BLaER1 (cell line): ENCODE measurements around the gene SIGLEC14.

Experiments used
- H3K27ac ChIP-seq: shearing (Covaris generic); formaldehyde crosslinking; 2 replicates; pipeline ENCODE4 v1.8.1; 2022
- H3K27me3 ChIP-seq: shearing (Covaris generic); formaldehyde crosslinking; 2 replicates; pipeline ENCODE4 v1.8.1; 2022
- H3K36me3 ChIP-seq: shearing (Covaris generic); formaldehyde crosslinking; 2 replicates; pipeline ENCODE4 v1.8.1; 2022
- H3K4me1 ChIP-seq: shearing (Covaris generic); formaldehyde crosslinking; 2 replicates; pipeline ENCODE4 v1.8.1; 2022
- H3K4me2 ChIP-seq: shearing (Covaris generic); formaldehyde crosslinking; 2 replicates; pipeline ENCODE4 v1.8.1; 2022
- H3K4me3 ChIP-seq: shearing (Covaris generic); formaldehyde crosslinking; 2 replicates; pipeline ENCODE4 v1.8.1; 2022
- H3K9ac ChIP-seq: shearing (Covaris generic); formaldehyde crosslinking; 2 replicates; pipeline ENCODE4 v1.8.1; 2022
- H3K9me3 ChIP-seq: shearing (Covaris generic); formaldehyde crosslinking; 2 replicates; pipeline ENCODE4 v1.8.1; 2022
- H4K20me1 ChIP-seq: shearing (Covaris generic); formaldehyde crosslinking; 2 replicates; pipeline ENCODE4 v1.8.1; 2022
- Cebpa-rat ChIP-seq: shearing (Covaris generic); IDR thresholded peaks from 2 replicates; pipeline ENCODE4 v1.8.1; 2022

SIGLEC14 gene

DNA sequence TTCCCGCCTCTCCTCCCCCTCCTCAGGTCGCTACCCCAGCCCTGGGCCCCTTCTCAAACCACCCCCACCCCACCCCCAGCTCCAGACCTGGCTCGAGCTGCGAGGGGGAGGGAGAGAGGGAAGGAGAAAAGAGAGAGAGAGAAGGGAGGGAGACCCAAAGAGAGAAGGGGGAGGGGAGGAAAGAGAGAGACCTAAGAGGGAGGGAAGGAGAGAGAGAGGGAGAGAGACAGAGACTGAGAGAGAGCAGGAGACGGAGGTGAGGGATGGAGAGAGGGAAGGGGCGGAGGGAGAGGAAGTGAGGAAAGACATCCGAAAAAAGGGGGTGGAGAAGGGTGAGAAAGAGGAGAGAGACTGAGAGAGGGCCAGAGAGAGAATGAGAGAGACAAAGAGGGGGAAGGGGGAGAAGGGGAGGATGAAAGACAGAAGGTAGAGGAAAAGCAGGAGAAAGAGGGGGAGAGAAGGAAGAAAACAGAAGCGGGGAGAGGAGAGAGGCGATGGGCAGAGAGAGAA is 44.5 kb upstream of the SIGLEC14 start:
- no peak for TF ChIP-seq Cebpa-rat
- H3K9me3 ChIP-seq, result no peaks in the 10 kb centered on the region
- peaks cover 41% of the 10 kb centered on the region for H3K36me3 ChIP-seq
- peak overlapping the region; percentile 74 for H3K27ac ChIP-seq
- peak overlapping the region; percentile 96 for H3K4me2 ChIP-seq
- H4K20me1 ChIP-seq, result peaks cover 45% of the 10 kb centered on the region
- H3K9ac ChIP-seq, result 0 out of 2 replicates have a peak overlapping the region, but pooled peaks have one; percentile 34
- no peaks in the 10 kb centered on the region for H3K27me3 ChIP-seq
- peaks cover 34% of the 10 kb centered on the region for H3K4me1 ChIP-seq
- peak overlapping the region; percentile 79 for H3K4me3 ChIP-seq

DNA sequence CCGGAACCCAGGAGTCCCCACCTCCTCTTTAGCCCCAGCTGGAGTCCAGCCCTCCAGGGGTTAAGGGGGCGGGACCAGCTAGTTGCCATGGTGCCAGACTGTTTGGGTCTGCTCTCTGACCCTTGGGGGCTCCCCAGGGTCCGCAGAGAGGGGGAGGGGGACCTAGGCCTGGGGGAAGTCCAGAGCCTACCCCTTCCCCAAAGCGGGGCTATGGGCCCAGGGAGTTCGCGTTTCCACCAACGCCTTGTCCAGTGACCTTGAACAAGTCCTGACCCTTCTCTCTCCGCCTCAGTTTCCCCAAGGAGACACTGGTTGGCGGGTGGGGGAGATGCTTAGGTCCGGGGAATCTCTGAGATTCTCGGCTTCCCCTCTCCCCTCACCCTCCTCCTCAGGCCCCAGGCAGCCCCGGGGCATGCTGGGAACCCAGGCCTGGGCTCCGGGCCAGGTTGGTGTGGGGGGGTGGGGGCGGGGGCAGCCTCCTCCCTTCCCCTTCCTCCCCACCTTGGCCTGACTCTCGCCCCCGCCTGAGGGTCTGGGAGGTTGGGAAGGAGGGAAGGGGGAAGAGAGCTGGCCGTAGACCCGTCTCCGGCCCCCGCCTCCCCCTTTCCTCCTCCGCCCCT is 43.9 kb upstream of the SIGLEC14 start:
- H4K20me1 ChIP-seq, result peaks cover 39% of the 10 kb centered on the region
- peak overlapping the region; percentile 96 for H3K4me2 ChIP-seq
- H3K9ac ChIP-seq, result peak overlapping the region; percentile 83
- peaks cover 36% of the 10 kb centered on the region for H3K36me3 ChIP-seq
- H3K27me3 ChIP-seq, result no peaks in the 10 kb centered on the region
- peak overlapping the region; percentile 79 for H3K4me3 ChIP-seq
- H3K9me3 ChIP-seq, result no peaks in the 10 kb centered on the region
- H3K4me1 ChIP-seq, result peaks cover 34% of the 10 kb centered on the region
- peak overlapping the region; percentile 74 for H3K27ac ChIP-seq
- TF ChIP-seq Cebpa-rat, result no peak

DNA sequence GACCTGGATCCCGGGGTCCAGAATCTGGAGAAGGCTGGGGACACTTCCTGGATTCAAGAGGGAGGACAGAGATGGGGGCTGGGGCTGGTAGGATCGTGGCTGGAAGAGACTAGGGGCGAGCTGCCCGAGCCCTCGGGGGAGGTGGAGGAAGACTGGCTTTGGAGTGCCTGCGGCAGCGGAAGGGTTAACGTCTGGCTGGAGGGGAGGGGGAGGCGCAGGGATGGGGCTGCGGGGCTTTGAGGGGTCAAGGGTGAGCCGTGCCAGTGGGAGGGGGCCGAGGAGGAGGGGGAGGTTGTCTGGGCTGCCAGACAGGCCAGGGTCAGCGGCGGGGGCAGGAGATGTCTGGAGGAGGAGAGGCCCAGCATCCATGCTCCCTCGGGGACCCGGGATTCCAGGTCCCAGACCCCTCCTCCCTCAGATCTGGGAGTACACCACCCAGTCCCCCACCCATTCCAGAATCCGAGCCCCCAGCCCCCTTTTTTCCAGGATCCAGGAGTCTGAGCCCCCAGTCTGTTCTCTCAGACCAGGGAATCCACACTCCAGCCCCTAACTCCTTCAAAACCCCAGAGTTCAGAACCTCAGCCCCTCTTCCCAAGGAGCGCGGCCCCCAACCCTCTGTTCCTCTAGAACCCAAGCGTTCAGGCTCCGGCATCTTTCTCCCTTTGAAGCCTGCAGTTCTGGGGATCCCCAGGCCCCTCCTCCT is 43.3 kb upstream of the SIGLEC14 start:
- no peaks in the 10 kb centered on the region for H3K27me3 ChIP-seq
- H3K36me3 ChIP-seq, result peaks cover 29% of the 10 kb centered on the region
- peak overlapping the region; percentile 79 for H3K4me3 ChIP-seq
- peak overlapping the region; percentile 96 for H3K4me2 ChIP-seq
- no peaks in the 10 kb centered on the region for H3K9me3 ChIP-seq
- peaks cover 32% of the 10 kb centered on the region for H4K20me1 ChIP-seq
- peak overlapping the region; percentile 83 for H3K9ac ChIP-seq
- peak overlapping the region; percentile 74 for H3K27ac ChIP-seq
- peaks cover 34% of the 10 kb centered on the region for H3K4me1 ChIP-seq
- no peak for TF ChIP-seq Cebpa-rat

DNA sequence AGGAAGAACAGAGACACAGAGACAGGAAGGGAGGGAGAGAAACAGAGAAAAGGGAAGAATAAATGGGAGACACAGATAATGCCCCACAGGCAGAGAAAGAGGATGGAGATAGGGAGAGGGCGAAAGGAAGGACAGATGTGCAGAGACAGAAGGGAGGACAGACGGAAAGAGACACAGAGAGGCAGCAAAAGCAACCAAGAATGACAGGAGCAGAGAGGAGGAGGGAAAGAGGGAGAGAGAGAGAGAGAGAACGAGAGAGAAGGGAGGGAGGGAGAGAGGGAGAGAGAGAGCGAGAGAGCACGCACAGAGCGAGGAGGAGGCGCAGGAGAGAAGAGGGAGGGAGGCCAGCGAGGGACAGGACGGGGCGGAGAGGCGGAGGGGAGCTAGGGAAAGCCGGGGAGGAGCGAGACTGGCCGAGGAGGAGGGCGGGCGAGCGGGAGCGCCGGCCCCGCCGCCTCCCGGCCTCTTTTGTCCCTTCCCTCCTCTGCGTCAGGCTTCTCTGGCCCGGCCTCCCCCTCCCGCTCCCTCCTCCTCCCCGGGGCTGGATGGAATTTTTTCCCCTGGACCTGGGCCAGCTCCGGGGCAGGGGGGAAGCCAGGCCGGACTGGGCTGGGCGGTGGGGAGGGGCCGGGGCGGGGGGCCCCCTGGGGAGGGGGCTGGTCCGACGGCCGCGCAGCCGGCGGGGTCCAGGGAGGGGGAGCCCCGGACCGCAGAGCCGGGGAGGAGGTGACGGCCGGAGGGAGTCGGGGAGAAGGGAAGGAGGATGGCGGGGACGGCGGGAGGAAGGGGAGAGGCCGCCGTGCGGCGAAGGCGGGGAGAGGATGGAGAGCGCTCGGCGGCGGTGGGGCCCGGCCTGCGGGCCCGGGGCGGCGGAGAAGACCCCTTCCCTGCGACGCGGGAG is 42.3 kb upstream of the SIGLEC14 start:
- TF ChIP-seq Cebpa-rat, result no peak
- peak overlapping the region; percentile 83 for H3K9ac ChIP-seq
- peak overlapping the region; percentile 96 for H3K4me2 ChIP-seq
- H4K20me1 ChIP-seq, result peaks cover 23% of the 10 kb centered on the region
- H3K27me3 ChIP-seq, result no peaks in the 10 kb centered on the region
- peak overlapping the region; percentile 79 for H3K4me3 ChIP-seq
- H3K4me1 ChIP-seq, result peaks cover 34% of the 10 kb centered on the region
- H3K27ac ChIP-seq, result peak overlapping the region; percentile 73
- no peaks in the 10 kb centered on the region for H3K9me3 ChIP-seq
- peaks cover 19% of the 10 kb centered on the region for H3K36me3 ChIP-seq

DNA sequence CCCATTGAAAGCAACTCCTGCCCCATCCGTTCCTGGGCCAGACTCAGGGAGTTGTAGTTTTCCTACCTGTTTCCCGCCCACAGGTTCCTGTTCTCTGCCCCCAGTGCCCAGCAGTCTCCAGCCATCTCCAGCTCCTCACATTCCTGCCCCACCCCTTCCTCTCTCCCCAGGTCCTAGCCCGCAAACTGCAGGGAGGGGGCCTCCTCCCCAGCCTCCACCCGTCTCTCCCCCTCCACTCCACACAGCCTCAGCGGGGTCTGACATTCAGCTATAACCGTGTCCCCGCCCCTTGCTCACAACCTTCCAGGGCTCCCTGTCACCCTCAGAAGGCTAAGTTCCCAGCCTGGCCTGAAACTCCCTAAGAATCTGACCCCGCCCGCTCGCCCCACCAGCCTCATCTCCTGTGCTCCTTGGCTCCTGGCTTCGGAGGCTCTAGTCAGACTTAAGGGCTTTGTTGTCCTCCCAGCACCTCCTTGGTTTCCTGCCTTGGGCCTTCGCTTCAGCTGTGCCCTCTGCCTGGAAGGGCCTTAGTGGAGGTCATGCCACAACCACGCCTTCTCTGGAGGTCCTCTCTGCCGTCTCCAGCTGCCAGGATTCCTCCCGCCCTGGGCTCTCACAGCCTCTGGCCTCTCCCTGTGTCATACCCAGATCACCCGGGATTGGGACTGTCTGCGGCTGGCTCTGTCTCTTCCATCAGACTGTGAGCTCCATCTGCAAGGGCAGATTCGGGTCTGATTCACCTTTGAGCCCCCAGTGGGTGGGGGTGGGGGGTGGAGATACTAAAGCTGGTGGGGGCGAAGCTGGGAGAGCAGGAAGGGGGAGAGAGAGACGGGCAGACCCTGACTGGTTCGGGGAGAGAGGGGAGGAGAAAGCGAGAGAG is 41.4 kb upstream of the SIGLEC14 start:
- H3K4me2 ChIP-seq, result peak overlapping the region; percentile 96
- peaks cover 14% of the 10 kb centered on the region for H4K20me1 ChIP-seq
- H3K4me3 ChIP-seq, result peak overlapping the region; percentile 79
- peak overlapping the region; percentile 73 for H3K27ac ChIP-seq
- no peaks in the 10 kb centered on the region for H3K27me3 ChIP-seq
- peaks cover 34% of the 10 kb centered on the region for H3K4me1 ChIP-seq
- H3K36me3 ChIP-seq, result peaks cover 10% of the 10 kb centered on the region
- H3K9ac ChIP-seq, result peak overlapping the region; percentile 83
- TF ChIP-seq Cebpa-rat, result no peak
- H3K9me3 ChIP-seq, result no peaks in the 10 kb centered on the region

DNA sequence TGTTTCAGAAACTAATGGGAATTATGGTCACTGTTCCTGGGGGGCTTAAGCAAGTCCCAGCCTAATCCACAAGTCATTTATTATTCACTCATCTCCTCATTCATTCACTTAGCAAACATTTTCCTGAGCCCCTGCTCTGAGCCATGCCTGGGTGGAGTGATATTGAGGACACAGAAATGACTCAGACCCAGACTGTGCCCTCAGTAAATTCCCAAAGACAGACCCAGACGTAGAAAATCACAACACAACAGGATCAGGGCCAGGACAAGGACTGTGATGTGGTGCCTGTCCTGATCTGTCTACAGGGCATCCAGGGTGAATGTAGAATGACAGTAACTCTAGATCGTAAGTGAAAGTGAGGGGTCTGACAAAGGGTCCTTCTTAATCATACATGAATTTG is 39.5 kb upstream of the SIGLEC14 start:
- H3K27ac ChIP-seq, result no peak overlapping the region
- H3K9me3 ChIP-seq, result no peaks in the 10 kb centered on the region
- H3K27me3 ChIP-seq, result no peaks in the 10 kb centered on the region
- no peaks in the 10 kb centered on the region for H3K36me3 ChIP-seq
- H3K4me1 ChIP-seq, result peaks cover 20% of the 10 kb centered on the region
- no peak for TF ChIP-seq Cebpa-rat
- no peak overlapping the region for H3K4me3 ChIP-seq
- H3K9ac ChIP-seq, result no peak overlapping the region
- no peaks in the 10 kb centered on the region for H4K20me1 ChIP-seq
- H3K4me2 ChIP-seq, result no peak overlapping the region

DNA sequence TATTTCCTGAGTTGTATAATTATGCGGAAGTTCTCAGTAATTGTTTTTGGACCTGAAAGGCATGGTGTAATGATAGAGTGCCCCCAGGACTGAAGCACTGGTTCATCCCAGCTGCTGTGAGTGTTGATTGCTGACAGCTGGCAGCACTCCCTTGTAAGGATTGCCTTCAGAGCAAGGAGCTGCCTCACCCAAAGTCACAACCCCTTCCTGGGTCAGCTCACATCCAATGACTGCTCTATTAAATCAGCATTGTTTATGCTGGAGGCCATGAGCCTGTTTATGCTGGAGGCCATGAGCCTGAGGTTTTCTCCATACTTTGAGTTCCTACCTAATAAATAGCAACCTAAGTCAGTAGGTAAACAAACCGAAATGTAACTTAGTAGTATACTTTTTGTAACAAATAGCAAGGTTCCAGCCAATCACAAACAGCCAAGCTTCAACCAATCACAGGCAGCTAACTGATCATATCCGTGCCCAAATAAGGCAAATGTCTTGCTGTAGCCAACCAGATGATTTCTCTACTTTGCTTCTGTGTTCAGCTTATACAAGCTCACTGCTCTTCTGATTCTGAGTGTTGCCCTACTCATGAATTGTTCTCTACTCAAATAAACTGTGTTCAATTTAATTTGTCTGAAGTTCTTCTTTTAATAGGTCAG is 34.8 kb upstream of the SIGLEC14 start:
- Histone ChIP-seq H3K9ac (no peak overlapping the region), H3K4me1 (peaks cover 10% of the 10 kb centered on the region; the same call in 1 of the 2 replicates), H3K27me3 (no peaks in the 10 kb centered on the region), H3K4me2 (peak overlapping the region; percentile 24), H3K4me3 (no peak overlapping the region), H3K27ac (no peak overlapping the region), H3K9me3 (peaks cover 1% of the 10 kb centered on the region), H4K20me1 (no peaks in the 10 kb centered on the region), H3K36me3 (no peaks in the 10 kb centered on the region)
- no peak for TF ChIP-seq Cebpa-rat

DNA sequence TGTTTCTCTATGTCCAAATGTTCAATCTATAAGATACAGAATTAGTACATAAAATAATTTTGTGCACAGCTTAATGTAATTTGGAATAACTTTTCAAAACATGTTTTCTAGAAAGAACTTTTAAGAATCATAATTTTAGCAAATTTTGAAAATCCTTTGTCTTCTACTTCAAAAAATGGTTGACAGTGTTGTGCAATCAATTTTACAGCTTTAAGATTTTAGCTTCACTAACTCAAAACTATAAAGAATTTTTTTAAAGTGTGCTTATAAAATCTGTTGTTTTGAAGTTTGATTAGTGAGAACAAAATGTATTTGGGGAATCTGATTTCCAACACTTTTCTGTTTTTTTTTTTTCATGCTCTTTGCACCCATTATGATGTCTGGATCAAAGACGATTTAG is 33.8 kb upstream of the SIGLEC14 start:
- TF ChIP-seq Cebpa-rat, result no peak
- Histone ChIP-seq H4K20me1 (no peaks in the 10 kb centered on the region), H3K4me1 (peaks cover 10% of the 10 kb centered on the region; the same call in 1 of the 2 replicates), H3K4me3 (no peak overlapping the region), H3K9ac (no peak overlapping the region), H3K27ac (no peak overlapping the region), H3K27me3 (no peaks in the 10 kb centered on the region), H3K4me2 (no peak overlapping the region), H3K36me3 (no peaks in the 10 kb centered on the region), H3K9me3 (peaks cover 8% of the 10 kb centered on the region)
